GM23248 (cell line): Measurements from ENCODE around the gene ANO10.

ENCODE experiments used
- EZH2 ChIP-seq: fragments of 200-600 bp; sonication (generic); IDR thresholded peaks from 2 replicates; pipeline ENCODE4 v1.6.1; 2018; ENCODE audit warnings: antibody characterized with exemption, mild to moderate bottlenecking; ENCODE audit not compliant: insufficient read depth, poor library complexity, severe bottlenecking
- EZH2phosphoT487 ChIP-seq: fragments of 200-600 bp; sonication (generic); IDR thresholded peaks from 2 replicates; pipeline ENCODE4 v1.6.1; 2018; ENCODE audit warnings: antibody characterized with exemption, moderate library complexity, mild to moderate bottlenecking, low read depth; ENCODE audit not compliant: insufficient read depth

DNA sequence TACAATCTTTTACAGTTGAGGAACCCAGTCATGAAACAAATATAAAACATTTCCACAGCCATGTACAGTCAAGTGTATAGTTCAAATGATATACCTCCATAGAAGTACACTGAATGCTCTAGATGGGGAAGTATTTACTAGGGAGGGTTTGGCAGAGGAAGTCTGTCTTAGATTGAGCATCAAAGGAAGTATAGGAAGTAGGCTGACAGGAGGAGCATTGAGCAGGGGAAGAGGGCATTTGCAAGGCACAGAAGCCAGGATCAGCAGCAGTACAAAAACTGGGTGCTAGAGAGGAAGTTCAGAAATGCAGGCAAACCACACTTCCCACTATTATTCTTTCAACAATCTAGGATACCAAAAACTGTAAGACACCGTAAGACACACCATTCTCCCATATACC is 122.6 kb downstream of the ANO10 start:
- TF ChIP-seq EZH2 (no peak), EZH2phosphoT487 (no peak)
